GM18517 (cell line): ENCODE data around the gene ZSWIM8.
"Not testable (repeated sequence)": the region's sequence is repeated elsewhere in the genome, so short reads cannot be mapped to it uniquely, and the experiment has no call there.

Source experiments
- ATAC-seq: cut with Tn5 transposase; IDR thresholded peaks from one replicate; pipeline ENCODE4 v1.9.1; 2021; ENCODE audit warnings: mild to moderate bottlenecking, moderate library complexity; ENCODE audit not compliant: unreplicated experiment

Gene ZSWIM8

GRCh38 chr10:73772281-73773151 is 12.9 kb upstream of the ZSWIM8 start:
- ATAC-seq: peak; percentile 51

GRCh38 chr10:73773152-73773879 is 12.1 kb upstream of the ZSWIM8 start:
- no peak for ATAC-seq

GRCh38 chr10:73774637-73775036 is 10.8 kb upstream of the ZSWIM8 start:
- ATAC-seq: no peak

GRCh38 chr10:73779018-73779417 is 6.4 kb upstream of the ZSWIM8 start:
- no peak for ATAC-seq

GRCh38 chr10:73779539-73780197 is 5.7 kb upstream of the ZSWIM8 start:
- ATAC-seq: no peak

GRCh38 chr10:73780301-73780700 is 5.1 kb upstream of the ZSWIM8 start:
- ATAC-seq: no peak

- no peak for ATAC-seq
These were observed 4.4 kb upstream of the ZSWIM8 start for GRCh38 chr10:73780966-73781365.

GRCh38 chr10:73781548-73781878 is 3.9 kb upstream of the ZSWIM8 start:
- ATAC-seq: no peak

GRCh38 chr10:73781879-73782748 is 3.3 kb upstream of the ZSWIM8 start, which contains the start of gene CHCHD1:
TSS of gene CHCHD1 (plus strand) at chr10:73782048. CDS start at chr10:73782076, 28 bp downstream.
- ATAC-seq: no peak

- ATAC-seq: no peak
These were observed 2.7 kb upstream of the ZSWIM8 start for GRCh38 chr10:73782749-73783085.

GRCh38 chr10:73785721-73786511 is 510 bp downstream of the ZSWIM8 start:
- ATAC-seq: peak; percentile 21

- no peak for ATAC-seq
These were observed 1.1 kb downstream of the ZSWIM8 start for GRCh38 chr10:73786512-73786885.

GRCh38 chr10:73787031-73787800 is 1.8 kb downstream of the ZSWIM8 start:
- not testable (repeated sequence) for ATAC-seq

- ATAC-seq: no peak
These were observed 3.7 kb downstream of the ZSWIM8 start for GRCh38 chr10:73788864-73789658.

- ATAC-seq: no peak
These were observed 4.3 kb downstream of the ZSWIM8 start for GRCh38 chr10:73789659-73790055.

GRCh38 chr10:73790886-73791625 is 5.7 kb downstream of the ZSWIM8 start:
- ATAC-seq: no peak

- ATAC-seq: no peak
These were observed 6.5 kb downstream of the ZSWIM8 start for GRCh38 chr10:73791871-73792400.

- ATAC-seq: no peak
These were observed 8.1 kb downstream of the ZSWIM8 start for GRCh38 chr10:73793456-73793855.
